GM12878 (cell line): ENCODE measurements around the gene ARHGAP30. TPM values are rescaled to one million over a fixed set of nuclear protein-coding genes. Genes with fewer than 3 reads are reported as not detected.
A peak's percentile ranks its signal among the peaks of the same experiment; 100 is the strongest.

Experiments used
- ATF7 ChIP-seq: fragments of 450-650 bp; IDR thresholded peaks from 2 replicates; pipeline ENCODE4 v1.6.1; 2016; ENCODE audit warnings: low read depth, mild to moderate bottlenecking
- BHLHE40 ChIP-seq, 2 experiments: fragments of 450-650 bp in 1 of 2; IDR thresholded peaks; 2 replicates each; pipeline ENCODE4 v1.6.1; 2011 to 2017; ENCODE audit warnings: low read depth in 2 of 2, borderline replicate concordance in 1 of 2, improper control_type of control experiment in 1 of 2, low read length in 1 of 2, mild to moderate bottlenecking in 1 of 2
- CHD1 ChIP-seq: IDR thresholded peaks from 2 replicates; pipeline ENCODE4 v1.6.1; 2012; ENCODE audit warnings: low read depth, low read length, improper control_type of control experiment
- CHD4 ChIP-seq: fragments of 200-600 bp; sonication (generic); IDR thresholded peaks from 2 replicates; pipeline ENCODE4 v1.6.1; 2016; ENCODE audit warnings: mild to moderate bottlenecking
- E2F8 ChIP-seq: fragments of 450-650 bp; IDR thresholded peaks from 2 replicates; pipeline ENCODE4 v1.6.1; 2018; ENCODE audit warnings: mild to moderate bottlenecking, low read depth, moderate library complexity; ENCODE audit not compliant: partially characterized antibody
- EED ChIP-seq: sonication (generic); IDR thresholded peaks from 2 replicates; pipeline ENCODE4 v1.6.1; 2016; ENCODE audit warnings: antibody characterized with exemption, low read depth
- GABPA ChIP-seq: IDR thresholded peaks from 2 replicates; pipeline ENCODE4 v1.6.1; 2014; ENCODE audit warnings: antibody characterized with exemption, low read depth, mild to moderate bottlenecking, inconsistent platforms
- HDGF ChIP-seq: fragments of 450-650 bp; IDR thresholded peaks from 2 replicates; pipeline ENCODE4 v1.6.1; 2016; ENCODE audit warnings: antibody characterized with exemption
- IRF4 ChIP-seq: IDR thresholded peaks from 2 replicates; pipeline ENCODE4 v1.6.1; 2011; ENCODE audit warnings: low read depth, low read length
- JUNB ChIP-seq: IDR thresholded peaks from 2 replicates; pipeline ENCODE4 v1.6.1; 2016; ENCODE audit warnings: antibody characterized with exemption, mild to moderate bottlenecking
- LARP7 ChIP-seq: fragments of 450-650 bp; IDR thresholded peaks from 2 replicates; pipeline ENCODE4 v1.6.1; 2017; ENCODE audit warnings: mild to moderate bottlenecking
- MEF2B ChIP-seq: fragments of 450-650 bp; IDR thresholded peaks from 2 replicates; pipeline ENCODE4 v1.6.1; 2018; ENCODE audit warnings: mild to moderate bottlenecking, moderate library complexity; ENCODE audit not compliant: partially characterized antibody, poor library complexity, severe bottlenecking
- MLLT1 ChIP-seq: fragments of 450-650 bp; IDR thresholded peaks from 2 replicates; pipeline ENCODE4 v1.6.1; 2016; ENCODE audit warnings: mild to moderate bottlenecking
- MTA2 ChIP-seq: fragments of 450-650 bp; IDR thresholded peaks from 2 replicates; pipeline ENCODE4 v1.6.1; 2016; ENCODE audit warnings: low read depth, mild to moderate bottlenecking, moderate library complexity
- NFIC ChIP-seq: IDR thresholded peaks from 2 replicates; pipeline ENCODE4 v1.6.1; 2012; ENCODE audit warnings: low read depth, mild to moderate bottlenecking, inconsistent platforms, low read length, moderate library complexity
- PML ChIP-seq: IDR thresholded peaks from 2 replicates; pipeline ENCODE4 v1.6.1; 2012; ENCODE audit warnings: low read length, inconsistent platforms
- POLR2A ChIP-seq: IDR thresholded peaks from 2 replicates; pipeline ENCODE4 v1.6.1; 2011; ENCODE audit warnings: low read depth, mild to moderate bottlenecking, low read length
- PRDM15 ChIP-seq: fragments of 450-650 bp; formaldehyde crosslinking; IDR thresholded peaks from 2 replicates; pipeline ENCODE4 v1.4.0; 2020; ENCODE audit warnings: mild to moderate bottlenecking, moderate library complexity
- SKIL ChIP-seq: fragments of 450-650 bp; IDR thresholded peaks from 2 replicates; pipeline ENCODE4 v1.6.1; 2017; ENCODE audit warnings: mild to moderate bottlenecking, low read depth, inconsistent platforms; ENCODE audit not compliant: poor library complexity, severe bottlenecking
- SREBF1 ChIP-seq: IDR thresholded peaks from 2 replicates; pipeline ENCODE4 v1.6.1; 2012; ENCODE audit warnings: mild to moderate bottlenecking, low read length
- STAT3 ChIP-seq: IDR thresholded peaks from 2 replicates; pipeline ENCODE4 v1.6.1; 2011; ENCODE audit warnings: low read depth, low read length, improper control_type of control experiment
- WRNIP1 ChIP-seq: IDR thresholded peaks from 2 replicates; pipeline ENCODE4 v1.6.1; 2011; ENCODE audit warnings: low read depth, low read length, improper control_type of control experiment, borderline replicate concordance
- YBX1 ChIP-seq: fragments of 450-650 bp; IDR thresholded peaks from 2 replicates; pipeline ENCODE4 v1.6.1; 2016; ENCODE audit warnings: antibody characterized with exemption
- polyA plus RNA-seq, 11 experiments: library from polyadenylated mRNA; depleted of rRNA in 4 of 11; unstranded in 6 of 11; stranded (reverse) in 5 of 11; fragments of >200 nt; fragmentation: Nextera tagmentation in 4 of 11; fragmentation: Illumina TruSeq in 1 of 11; extraction: Ambion mirVana in 4 of 11; extraction: Trizol in 1 of 11; gene quantifications; 1 replicate in 1 of 11; 2 replicates in 10 of 11; pipeline versions ENCODE4 v1.2.1 to v1.2.3, GENCODE V29; 2011 to 2016; ENCODE audit warnings: inconsistent platforms in 2 of 11, missing spikeins in 2 of 11, low read depth in 1 of 11
- total RNA-seq, 4 experiments: library from RNA; depleted of rRNA in 3 of 4; stranded (reverse); fragments of >200 nt in 3 of 4; fragmentation: Illumina TruSeq in 1 of 4; extraction: Trizol in 1 of 4; gene quantifications; 2 replicates each; pipeline versions ENCODE4 v1.2.1 to v1.2.3, GENCODE V29; 2013 to 2021

The ARHGAP30 gene
- total and polyA plus RNA-seq, 10 of the 15 experiments (the other 5 are each of a cell fraction or from before 2014, with no cell fraction given), result 12.9 to 143 (median 76.3) TPM

- peak; percentile 99 for TF ChIP-seq SKIL
- no peak for TF ChIP-seq HDGF
- TF ChIP-seq NFIC, result peak; percentile 37; the same call in 1 of the 2 replicates
- no peak for TF ChIP-seq CHD1
- TF ChIP-seq JUNB, result peak; percentile 24; the same call in 1 of the 2 replicates
- no peak for TF ChIP-seq STAT3
- peak; percentile 85 for TF ChIP-seq MTA2
- no peak for TF ChIP-seq PRDM15 (CRISPR knock-in tag)
- TF ChIP-seq BHLHE40 (IDR thresholded peaks at IDR 0.05; ENCODE audit: borderline replicate concordance in 1 of 2, low read depth in 2 of 2, low read length in 1 of 2), result peak; percentile 57 to 69; a peak in 3 of 4 replicates
- peak; percentile 90 for TF ChIP-seq EED
- no peak for TF ChIP-seq SREBF1
- TF ChIP-seq YBX1, result no peak
- no peak for TF ChIP-seq CHD4
- TF ChIP-seq ATF7, result peak; percentile 74
- no peak for TF ChIP-seq POLR2A
- no peak for TF ChIP-seq GABPA
- TF ChIP-seq PML, result no peak
- TF ChIP-seq LARP7, result no peak
- no peak for TF ChIP-seq WRNIP1
- no peak for TF ChIP-seq MEF2B
- TF ChIP-seq IRF4, result peak; percentile 69; the same call in 1 of the 2 replicates
- TF ChIP-seq MLLT1, result no peak
- no peak for TF ChIP-seq E2F8
These were observed 26.3 kb upstream of the ARHGAP30 start (continued) for GRCh38 chr1:161096015-161096414.
